Measurements from ENCODE around the gene ANKRD13D.
A peak's percentile ranks its signal among the peaks of the same experiment; 100 is the strongest.

Gene ANKRD13D

GRCh38 chr11:67261946-67262681, 27.0 kb upstream of the ANKRD13D start:
- DNase-seq, result no peak

GRCh38 chr11:67262731-67263675, 26.1 kb upstream of the ANKRD13D start:
- DNase-seq, result peak; percentile 73 to 81

GRCh38 chr11:67264260-67264659, 24.8 kb upstream of the ANKRD13D start:
- no peak for DNase-seq

- no peak for DNase-seq
Observed at GRCh38 chr11:67264877-67265632, 24.0 kb upstream of the ANKRD13D start.

GRCh38 chr11:67265633-67266448, 23.3 kb upstream of the ANKRD13D start:
- peak in 1 of 2 donors; percentile 87 for DNase-seq

GRCh38 chr11:67266449-67267187, 22.5 kb upstream of the ANKRD13D start, which contains the start of gene GRK2:
TSS of gene GRK2 (plus strand) at chr11:67266473. CDS start at chr11:67266700, 227 bp downstream.
- no peak for DNase-seq

- DNase-seq, result no peak
Observed at GRCh38 chr11:67267188-67268080, 21.7 kb upstream of the ANKRD13D start.

GRCh38 chr11:67268081-67268961, 20.8 kb upstream of the ANKRD13D start:
- peak; percentile 75 to 87 for DNase-seq

GRCh38 chr11:67268962-67269268, 20.2 kb upstream of the ANKRD13D start:
- no peak for DNase-seq

- no peak for DNase-seq
Observed at GRCh38 chr11:67269401-67270255, 19.5 kb upstream of the ANKRD13D start.

- no peak for DNase-seq
Observed at GRCh38 chr11:67270256-67271204, 18.6 kb upstream of the ANKRD13D start.

- DNase-seq, result no peak
Observed at GRCh38 chr11:67271205-67271540, 17.9 kb upstream of the ANKRD13D start.

GRCh38 chr11:67271541-67272284, 17.4 kb upstream of the ANKRD13D start:
- DNase-seq, result peak in 1 of 2 donors; percentile 66

GRCh38 chr11:67272327-67273259, 16.5 kb upstream of the ANKRD13D start:
- DNase-seq, result no peak

- no peak for DNase-seq
Observed at GRCh38 chr11:67273260-67273990, 15.7 kb upstream of the ANKRD13D start.

All from inflammatory macrophage treated with lipopolysaccharide for 1 hour (primary cell).